Activated naive CD4-positive, alpha-beta T cell treated with anti-CD3 and anti-CD28 coated beads, Interleukin-2, amount 50 U/mL, for 24 hours (primary cell): ENCODE data around the gene RBM5.
"Not testable (repeated sequence)": the region's sequence is repeated elsewhere in the genome, so short reads cannot be mapped to it uniquely, and the experiment has no call there.

Source experiments
- H3K27ac Mint-ChIP-seq: one replicate; pipeline ENCODE4 v1.8.0; 2021; ENCODE audit warnings: mild to moderate bottlenecking, mixed read lengths
- H3K27me3 Mint-ChIP-seq: one replicate; pipeline ENCODE4 v1.8.0; 2021; ENCODE audit warnings: mixed read lengths
- H3K36me3 Mint-ChIP-seq: one replicate; pipeline ENCODE4 v1.8.0; 2021; ENCODE audit warnings: mixed read lengths
- H3K4me1 Mint-ChIP-seq: one replicate; pipeline ENCODE4 v1.8.0; 2021; ENCODE audit warnings: mixed read lengths
- H3K4me3 Mint-ChIP-seq: one replicate; pipeline ENCODE4 v1.8.0; 2021; ENCODE audit warnings: mild to moderate bottlenecking, mixed read lengths
- H3K9me3 Mint-ChIP-seq: one replicate; pipeline ENCODE4 v1.8.0; 2021; ENCODE audit warnings: mixed read lengths

The RBM5 gene

DNA sequence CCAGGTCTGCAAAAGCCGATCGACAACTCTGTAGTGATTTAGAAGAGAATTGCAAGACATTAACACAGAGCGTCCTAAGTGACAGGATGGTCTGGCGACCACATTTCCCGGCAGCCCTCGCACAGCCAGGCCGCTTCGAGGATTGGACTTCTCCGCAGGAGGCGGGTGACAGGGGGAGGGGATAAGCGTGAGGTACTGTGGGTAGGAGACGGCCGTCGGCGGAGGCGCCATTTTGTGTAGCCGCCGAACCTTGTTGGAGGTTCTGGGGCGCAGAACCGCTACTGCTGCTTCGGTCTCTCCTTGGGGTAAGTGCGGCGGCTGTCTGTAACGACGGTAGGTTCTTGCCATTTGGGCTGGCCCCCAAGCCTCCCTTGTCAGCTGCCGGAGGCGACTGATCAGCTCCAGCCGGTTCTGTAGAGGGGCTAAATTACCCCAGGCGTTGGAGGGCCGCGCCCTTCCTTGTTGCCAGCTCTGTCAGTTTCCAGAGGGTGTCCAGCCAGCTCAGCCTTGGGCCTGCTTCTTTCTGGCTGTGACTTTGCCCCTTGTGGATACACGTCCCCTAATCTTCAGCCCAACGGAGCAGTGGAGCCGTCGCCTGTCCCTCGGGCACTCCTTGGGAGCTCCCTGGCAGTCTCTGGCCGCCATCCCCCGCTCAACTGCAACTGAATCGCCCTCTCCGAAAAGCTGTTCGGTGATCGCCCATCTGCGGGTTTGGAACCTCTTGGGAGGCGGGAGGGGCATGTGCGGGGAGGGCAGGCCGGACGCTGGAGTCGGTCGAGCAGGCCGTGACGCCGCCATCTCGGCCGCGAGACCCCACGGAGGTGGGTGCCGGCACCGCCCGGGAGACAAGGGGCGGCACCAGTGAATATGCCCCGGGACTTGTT lies at the start of gene RBM5:
Gene RBM5, plus strand, starts transcription at position 195 of the 884 bp plus-strand sequence. CDS start 1,516 bp downstream, outside the sequence.
- Mint-ChIP-seq H3K4me3 (peak within 1 kb of the TSS; percentile 96), H3K27me3 (no peaks in the 10 kb centered on the region), H3K36me3 (peaks cover 17% of the 10 kb centered on the region), H3K4me1 (peaks cover 32% of the 10 kb centered on the region), H3K9me3 (no peaks in the 10 kb centered on the region), H3K27ac (peak within 1 kb of the TSS; percentile 94)

DNA sequence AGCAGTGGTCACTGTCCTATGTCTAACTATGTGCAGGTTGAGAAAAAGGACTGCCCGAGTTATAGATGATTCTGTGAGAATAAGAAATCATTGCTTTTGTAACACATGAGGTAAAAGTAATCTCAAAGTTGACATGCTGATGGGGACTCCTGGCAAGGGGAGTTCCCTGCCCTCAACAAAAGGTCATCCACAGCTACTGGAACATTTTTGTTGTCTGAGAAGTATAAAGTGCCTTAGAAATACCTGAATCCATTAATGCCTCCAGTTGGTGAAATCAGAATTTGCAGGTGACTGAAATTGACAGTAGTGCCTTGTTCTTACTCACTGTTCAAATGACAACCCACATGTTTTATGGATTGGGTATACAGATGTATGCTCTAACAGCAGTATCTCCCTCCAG lies 43.7 kb upstream of the RBM5 start:
- H3K27ac Mint-ChIP-seq = no peak overlapping the region
- no peaks in the 10 kb centered on the region for H3K9me3 Mint-ChIP-seq
- peaks cover 11% of the 10 kb centered on the region for H3K4me1 Mint-ChIP-seq
- peaks cover 3% of the 10 kb centered on the region for H3K36me3 Mint-ChIP-seq
- H3K4me3 Mint-ChIP-seq = no peak overlapping the region
- H3K27me3 Mint-ChIP-seq = no peaks in the 10 kb centered on the region

GRCh38 chr3:50047426-50047825 lies 41.3 kb upstream of the RBM5 start:
- no peak overlapping the region for H3K27ac Mint-ChIP-seq
- peaks cover 7% of the 10 kb centered on the region for H3K36me3 Mint-ChIP-seq
- H3K9me3 Mint-ChIP-seq = no peaks in the 10 kb centered on the region
- H3K4me3 Mint-ChIP-seq = no peak overlapping the region
- no peaks in the 10 kb centered on the region for H3K27me3 Mint-ChIP-seq
- peaks cover 6% of the 10 kb centered on the region for H3K4me1 Mint-ChIP-seq

DNA sequence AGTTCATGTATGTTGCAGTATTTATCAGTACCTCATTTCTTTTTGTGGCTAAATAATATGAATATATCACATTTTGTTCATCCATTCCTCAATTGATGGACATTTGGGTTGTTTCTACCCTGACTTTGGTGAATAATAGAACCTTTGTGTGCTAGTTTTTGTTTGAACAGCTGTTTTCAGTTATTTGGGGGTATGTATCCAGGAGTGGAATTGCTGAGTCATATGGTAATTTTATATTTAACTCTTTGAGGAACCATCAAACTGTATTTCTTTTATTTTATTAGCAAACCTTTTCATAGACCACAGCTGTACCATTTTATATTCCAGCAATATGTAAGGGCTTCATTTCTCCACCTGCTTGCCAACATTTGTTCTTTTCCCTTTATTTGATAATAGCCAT lies 38.4 kb upstream of the RBM5 start:
- Mint-ChIP-seq H3K9me3 (no peaks in the 10 kb centered on the region), H3K4me1 (peaks cover 6% of the 10 kb centered on the region), H3K36me3 (peaks cover 9% of the 10 kb centered on the region), H3K4me3 (no peak overlapping the region), H3K27me3 (no peaks in the 10 kb centered on the region), H3K27ac (peak overlapping the region; percentile 59)

DNA sequence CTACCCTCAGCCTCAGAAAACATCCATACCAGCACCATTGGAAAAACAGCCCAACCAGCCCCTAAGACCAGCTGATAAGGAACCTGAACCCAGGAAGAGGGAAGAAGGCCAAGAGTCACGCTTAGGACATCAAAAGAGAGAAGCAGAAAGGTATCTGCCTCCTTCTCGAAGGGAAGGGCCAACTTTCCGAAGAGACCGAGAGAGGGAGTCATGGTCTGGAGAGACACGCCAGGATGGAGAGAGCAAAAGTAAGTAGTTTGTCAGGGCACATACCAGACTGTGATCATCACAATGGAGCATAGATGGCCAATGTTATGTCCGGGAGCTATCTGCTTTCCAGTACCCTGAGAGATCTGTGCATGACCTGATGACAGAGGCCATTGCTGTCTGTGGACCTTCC lies 31.0 kb upstream of the RBM5 start:
- H3K4me1 Mint-ChIP-seq = no peaks in the 10 kb centered on the region
- H3K9me3 Mint-ChIP-seq = no peaks in the 10 kb centered on the region
- no peaks in the 10 kb centered on the region for H3K27me3 Mint-ChIP-seq
- H3K27ac Mint-ChIP-seq = no peak overlapping the region
- peaks cover 17% of the 10 kb centered on the region for H3K36me3 Mint-ChIP-seq
- no peak overlapping the region for H3K4me3 Mint-ChIP-seq

DNA sequence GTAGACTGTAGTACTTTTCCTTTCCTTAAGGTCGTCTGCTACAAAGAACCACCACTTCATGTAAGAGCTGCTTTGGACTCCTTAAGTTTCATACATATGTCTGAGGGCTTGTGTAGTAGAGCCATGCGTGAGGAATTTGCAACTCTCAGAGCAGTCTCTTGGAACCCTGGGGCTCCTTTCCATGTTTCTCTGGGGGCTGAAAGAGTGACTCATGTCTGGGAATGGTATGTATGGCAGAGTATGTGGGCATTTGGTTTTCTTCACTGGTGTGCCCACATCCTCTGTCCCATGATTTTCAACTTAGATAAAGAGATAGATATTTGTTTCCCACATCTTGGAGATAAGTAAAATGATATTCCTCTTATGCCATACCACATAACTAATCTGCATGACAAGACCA lies 20.6 kb upstream of the RBM5 start:
- Mint-ChIP-seq H3K4me1 (no peaks in the 10 kb centered on the region), H3K9me3 (no peaks in the 10 kb centered on the region), H3K27ac (no peak overlapping the region), H3K36me3 (peaks cover 23% of the 10 kb centered on the region), H3K27me3 (no peaks in the 10 kb centered on the region), H3K4me3 (no peak overlapping the region)

- Mint-ChIP-seq H3K27ac (peak overlapping the region; percentile 51), H3K4me3 (no peak overlapping the region), H3K4me1 (peaks cover 10% of the 10 kb centered on the region), H3K9me3 (no peaks in the 10 kb centered on the region), H3K36me3 (peaks cover 8% of the 10 kb centered on the region), H3K27me3 (no peaks in the 10 kb centered on the region)
These were observed 10.6 kb upstream of the RBM5 start for GRCh38 chr3:50078091-50078490.

DNA sequence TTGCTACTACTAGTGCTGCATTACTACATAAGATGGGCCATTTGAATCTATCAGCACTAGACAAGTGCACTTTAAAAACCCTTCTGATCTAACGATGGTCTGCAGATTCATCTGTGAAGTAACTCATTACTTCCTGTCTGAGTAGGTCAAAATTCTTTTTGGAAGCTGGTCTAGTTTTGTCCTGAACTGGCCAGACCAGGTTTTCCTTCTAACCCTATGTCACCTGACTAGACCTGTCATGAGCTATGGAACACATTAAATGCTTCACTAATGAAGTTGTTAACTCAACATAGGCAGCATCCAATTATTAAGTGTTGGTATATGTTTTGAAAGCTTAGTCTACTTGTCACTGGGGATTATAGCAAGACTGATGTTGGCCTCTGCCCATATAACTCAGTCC lies 10.1 kb upstream of the RBM5 start:
- Mint-ChIP-seq H3K36me3 (peaks cover 8% of the 10 kb centered on the region), H3K27ac (peak overlapping the region; percentile 12), H3K4me1 (peaks cover 14% of the 10 kb centered on the region), H3K27me3 (no peaks in the 10 kb centered on the region), H3K9me3 (no peaks in the 10 kb centered on the region), H3K4me3 (no peak overlapping the region)

- not testable (repeated sequence) for H3K9me3 Mint-ChIP-seq, H3K4me3 Mint-ChIP-seq, H3K27ac Mint-ChIP-seq, H3K27me3 Mint-ChIP-seq, H3K36me3 Mint-ChIP-seq
- peaks cover 20% of the 10 kb centered on the region for H3K4me1 Mint-ChIP-seq
These were observed 3.8 kb upstream of the RBM5 start for GRCh38 chr3:50084951-50085350.

GRCh38 chr3:50089609-50089945 lies 858 bp downstream of the RBM5 start:
- Mint-ChIP-seq H3K9me3 (no peaks in the 10 kb centered on the region), H3K4me1 (peaks cover 33% of the 10 kb centered on the region), H3K27me3 (no peaks in the 10 kb centered on the region), H3K4me3 (peak overlapping the region; percentile 96), H3K36me3 (peaks cover 17% of the 10 kb centered on the region), H3K27ac (peak overlapping the region; percentile 94)

DNA sequence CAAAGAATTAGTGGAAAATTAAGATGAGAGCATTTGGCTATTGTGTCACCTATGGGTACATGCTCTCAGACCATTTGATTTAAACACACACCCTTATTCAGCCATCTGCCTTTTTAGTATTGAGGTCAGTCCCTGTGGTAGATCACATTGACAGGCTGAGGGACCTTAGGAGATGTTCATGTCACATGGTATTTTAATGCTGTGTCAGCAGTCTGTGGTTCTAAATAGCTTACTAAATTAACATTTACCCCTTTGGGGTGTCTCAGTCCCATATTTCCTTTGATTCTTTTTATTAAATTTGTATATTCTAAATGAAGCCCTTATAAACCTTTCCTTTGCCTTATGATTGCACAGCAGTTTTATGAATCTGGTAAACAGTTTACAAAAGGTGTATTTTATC lies 2.3 kb downstream of the RBM5 start:
- peaks cover 23% of the 10 kb centered on the region for H3K36me3 Mint-ChIP-seq
- peak overlapping the region; percentile 96 for H3K4me3 Mint-ChIP-seq
- H3K9me3 Mint-ChIP-seq = no peaks in the 10 kb centered on the region
- peak overlapping the region; percentile 94 for H3K27ac Mint-ChIP-seq
- no peaks in the 10 kb centered on the region for H3K27me3 Mint-ChIP-seq
- H3K4me1 Mint-ChIP-seq = peaks cover 43% of the 10 kb centered on the region

DNA sequence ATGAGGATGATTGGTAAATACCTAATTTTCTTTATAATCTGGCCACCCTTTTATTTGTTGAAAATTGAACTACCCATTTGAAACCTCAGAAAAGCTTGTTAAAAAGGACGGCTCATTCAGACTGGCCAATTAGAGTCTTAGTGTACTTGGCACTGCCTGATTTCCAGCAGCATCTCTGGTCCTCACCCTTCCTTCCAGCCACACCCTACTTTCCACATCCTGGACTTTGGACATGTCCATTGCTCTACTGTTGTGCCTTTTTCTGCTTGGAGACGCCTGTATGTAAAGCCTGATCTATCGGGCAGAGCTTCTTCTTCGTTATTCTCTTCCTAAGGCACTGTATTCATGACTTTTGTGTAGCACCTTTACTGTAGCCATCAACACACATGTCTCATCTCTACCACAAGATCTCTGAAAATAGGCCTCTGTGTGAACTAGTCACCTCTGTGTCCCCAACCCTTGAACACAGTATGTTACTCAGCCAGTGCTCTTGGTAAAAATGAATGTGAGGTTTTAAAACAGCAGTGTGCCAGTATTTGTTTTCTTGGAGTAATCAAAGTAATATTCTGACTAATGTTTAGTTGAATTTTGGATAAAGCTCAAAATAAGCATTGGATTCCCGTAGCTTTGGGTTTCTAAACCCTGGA lies 6.8 kb downstream of the RBM5 start:
- H3K9me3 Mint-ChIP-seq = no peaks in the 10 kb centered on the region
- no peak overlapping the region for H3K4me3 Mint-ChIP-seq
- H3K27me3 Mint-ChIP-seq = no peaks in the 10 kb centered on the region
- peak overlapping the region; percentile 10 for H3K27ac Mint-ChIP-seq
- H3K4me1 Mint-ChIP-seq = peaks cover 40% of the 10 kb centered on the region
- peaks cover 25% of the 10 kb centered on the region for H3K36me3 Mint-ChIP-seq

GRCh38 chr3:50100386-50100785 lies 11.7 kb downstream of the RBM5 start:
- no peaks in the 10 kb centered on the region for H3K27me3 Mint-ChIP-seq
- H3K9me3 Mint-ChIP-seq = no peaks in the 10 kb centered on the region
- no peak overlapping the region for H3K27ac Mint-ChIP-seq
- H3K36me3 Mint-ChIP-seq = peaks cover 16% of the 10 kb centered on the region
- peaks cover 28% of the 10 kb centered on the region for H3K4me1 Mint-ChIP-seq
- no peak overlapping the region for H3K4me3 Mint-ChIP-seq

DNA sequence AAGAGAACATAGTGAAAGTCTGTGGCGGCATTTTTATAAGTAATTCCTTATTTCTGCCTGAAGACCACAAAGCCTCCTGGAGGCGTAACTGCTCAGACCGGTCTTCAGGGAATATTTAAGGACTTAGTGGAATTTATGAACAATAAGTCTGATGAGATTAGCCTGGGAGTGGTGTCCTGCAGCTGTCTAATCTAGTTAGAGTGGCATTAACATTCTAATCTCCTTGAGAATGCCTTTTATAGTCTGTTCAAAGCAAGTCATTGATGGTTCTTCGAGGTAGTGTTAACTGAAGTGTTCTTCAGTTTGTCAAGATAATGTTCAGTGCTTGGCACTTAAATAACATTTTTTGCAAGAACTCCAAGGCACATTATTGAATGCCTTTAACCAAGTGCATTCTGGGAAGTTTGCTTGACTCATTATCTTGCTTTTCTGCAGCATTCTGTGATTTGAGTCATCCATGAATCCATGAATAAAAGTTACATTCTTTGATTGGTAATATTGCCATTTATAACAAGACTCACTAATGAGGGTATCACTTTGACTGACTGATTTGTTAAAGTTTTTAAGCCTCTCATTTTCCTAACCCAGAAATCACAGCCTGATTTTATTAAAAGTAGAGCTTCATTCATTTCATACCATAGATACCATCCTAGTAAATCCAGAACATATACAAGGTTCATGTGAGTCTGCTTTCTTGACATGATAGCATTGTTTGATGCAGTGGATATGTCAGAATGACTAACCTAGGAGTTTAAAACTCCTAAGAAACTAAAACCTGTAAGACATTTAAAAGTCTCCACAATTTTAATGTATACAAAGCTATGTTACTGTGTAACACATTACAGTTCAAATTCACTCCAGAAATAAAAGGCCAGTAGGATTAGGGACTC lies 12.5 kb downstream of the RBM5 start:
- Mint-ChIP-seq H3K9me3 (no peaks in the 10 kb centered on the region), H3K27ac (peak overlapping the region; percentile 41), H3K36me3 (peaks cover 9% of the 10 kb centered on the region), H3K27me3 (no peaks in the 10 kb centered on the region), H3K4me1 (peaks cover 20% of the 10 kb centered on the region), H3K4me3 (no peak overlapping the region)

DNA sequence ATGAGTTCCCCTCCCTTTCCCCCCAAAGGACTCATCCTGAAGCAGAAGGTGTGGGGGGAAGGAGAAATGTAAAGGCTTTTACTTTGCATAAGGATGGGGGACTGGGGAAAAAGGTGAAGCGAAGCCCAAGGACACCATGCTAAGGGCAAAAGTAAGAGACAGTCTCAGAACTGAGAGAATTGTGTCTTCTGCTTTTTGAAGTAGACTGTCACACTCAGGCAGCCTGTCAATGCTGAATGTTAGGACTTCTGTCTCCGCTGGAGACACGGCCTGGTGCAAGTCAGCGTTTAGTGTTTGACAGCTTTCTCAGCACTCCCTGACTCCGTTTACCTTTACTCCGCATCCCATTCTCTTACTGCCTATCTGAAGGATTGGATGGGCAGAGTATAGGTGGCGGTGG lies 13.8 kb downstream of the RBM5 start:
- Mint-ChIP-seq H3K4me3 (no peak overlapping the region), H3K9me3 (no peaks in the 10 kb centered on the region), H3K4me1 (peaks cover 15% of the 10 kb centered on the region), H3K36me3 (peaks cover 11% of the 10 kb centered on the region), H3K27ac (no peak overlapping the region), H3K27me3 (no peaks in the 10 kb centered on the region)

DNA sequence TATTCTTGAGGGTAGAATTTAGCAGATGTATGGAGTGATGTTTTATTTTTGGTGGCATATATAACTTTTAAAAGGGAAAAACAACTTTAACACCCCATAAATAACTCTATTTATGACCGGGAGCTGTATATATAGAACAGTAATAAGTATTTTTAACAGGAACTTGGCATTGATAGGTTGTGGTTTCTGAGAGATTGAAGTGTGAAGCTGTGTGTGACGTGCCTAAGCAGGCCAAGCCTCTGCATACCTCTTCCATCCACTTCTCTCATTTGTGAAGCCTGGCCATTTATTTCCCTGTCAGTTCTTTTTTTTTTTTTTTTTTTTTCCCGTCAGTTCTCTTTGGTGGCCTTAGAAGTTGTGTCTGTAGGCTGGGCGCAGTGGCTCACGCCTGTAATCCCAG lies 23.0 kb downstream of the RBM5 start:
- Mint-ChIP-seq H3K36me3 (peaks cover 27% of the 10 kb centered on the region), H3K4me1 (peaks cover 17% of the 10 kb centered on the region), H3K4me3 (no peak overlapping the region), H3K9me3 (no peaks in the 10 kb centered on the region), H3K27me3 (no peaks in the 10 kb centered on the region), H3K27ac (no peak overlapping the region)
